NCI-H2081 treated with DMSO at 0.1 percent for 48 hours (cell line): ENCODE measurements around the gene COTL1.

Experiments
- DNase-seq: peaks from one replicate; lab custom pipeline; 2025; lab: John Stamatoyannopoulos, UW

The COTL1 gene

DNA sequence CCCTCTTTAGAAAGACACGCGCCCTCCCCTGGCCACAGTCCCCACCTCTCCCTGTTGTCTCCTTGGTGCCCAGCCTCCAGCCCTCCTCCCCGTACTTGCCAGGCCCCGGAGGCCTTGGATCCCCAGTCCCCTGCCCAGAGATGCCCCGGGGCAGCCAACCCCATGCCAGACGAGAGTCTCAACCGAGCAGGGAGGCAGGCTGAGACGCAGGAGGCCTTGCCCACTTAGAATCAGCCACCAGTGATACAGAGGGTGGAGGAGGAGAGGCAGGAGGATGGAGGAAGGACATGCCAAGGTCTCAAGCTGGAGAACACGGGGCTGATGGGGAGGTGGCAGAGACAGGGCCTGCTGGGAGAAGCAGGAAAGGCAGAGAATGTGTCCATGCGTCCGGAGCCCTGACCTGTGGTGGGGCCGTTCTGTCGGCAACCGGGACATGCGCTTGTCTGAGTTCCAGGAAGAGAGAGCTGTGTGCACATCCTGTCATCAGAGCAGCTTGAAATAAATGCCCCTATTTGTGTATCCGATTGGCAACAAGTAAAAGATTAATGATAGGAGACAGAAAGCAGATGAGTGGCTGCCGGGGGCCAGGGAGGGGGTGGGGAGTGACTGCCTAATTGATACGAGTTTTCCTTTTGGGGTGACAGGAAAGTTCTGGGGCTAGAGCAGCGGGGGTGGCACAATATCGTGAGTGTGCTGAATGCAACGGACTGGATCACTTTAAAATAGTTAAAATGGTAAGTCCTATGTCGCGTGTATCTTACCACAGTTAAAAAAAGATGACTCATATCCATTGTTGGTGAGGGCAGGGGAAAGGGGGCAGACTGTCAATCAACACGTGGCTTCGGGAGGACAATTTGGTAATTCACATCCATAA, 68.7 kb downstream of the COTL1 start:
- no peak for DNase-seq

DNA sequence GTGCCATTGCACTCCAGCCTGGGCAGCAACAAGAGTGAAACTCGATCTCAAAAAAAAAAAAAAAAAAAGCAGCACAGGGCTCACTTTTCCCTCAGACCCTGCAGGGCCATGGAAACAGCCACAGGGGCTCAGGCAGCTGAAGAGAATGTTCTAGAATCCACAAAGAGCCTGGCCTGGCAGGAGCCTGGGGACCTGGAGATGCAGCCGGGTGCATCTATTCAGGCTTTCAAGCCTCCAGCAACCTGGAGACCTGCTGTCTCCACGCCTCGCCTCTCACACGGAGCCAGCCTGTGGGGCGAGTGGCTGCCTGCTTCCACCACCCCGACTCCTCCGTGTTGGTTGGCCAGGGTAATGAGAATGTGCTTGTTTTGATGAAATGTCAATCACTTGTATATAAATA, 69.4 kb downstream of the COTL1 start:
- DNase-seq = no peak

DNA sequence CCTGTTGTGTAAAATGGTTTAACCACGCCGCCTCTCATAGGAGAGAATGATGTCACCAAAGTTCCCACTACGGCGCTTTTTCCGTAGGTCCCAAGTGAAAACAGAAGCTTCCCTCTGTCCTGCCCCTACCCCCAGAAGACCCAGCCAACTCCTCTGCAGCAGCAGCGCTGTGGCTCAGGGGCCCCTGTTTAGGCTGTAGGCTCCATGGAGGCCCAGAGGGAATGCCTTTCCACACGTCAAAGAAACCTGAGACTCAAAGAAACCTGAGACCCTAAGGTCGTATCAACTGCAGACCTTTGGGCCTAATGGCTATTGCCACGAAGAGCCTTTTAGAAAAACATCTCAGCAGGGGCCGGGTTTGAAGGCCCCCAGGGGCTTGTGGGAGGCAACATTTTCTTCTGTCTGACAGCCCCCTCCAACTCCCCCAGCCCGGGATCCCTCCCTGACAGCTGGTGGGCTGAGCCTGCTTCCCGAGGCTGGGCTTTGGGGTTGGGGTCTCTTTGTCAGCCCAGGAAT, 70.3 kb downstream of the COTL1 start:
- DNase-seq = no peak

DNA sequence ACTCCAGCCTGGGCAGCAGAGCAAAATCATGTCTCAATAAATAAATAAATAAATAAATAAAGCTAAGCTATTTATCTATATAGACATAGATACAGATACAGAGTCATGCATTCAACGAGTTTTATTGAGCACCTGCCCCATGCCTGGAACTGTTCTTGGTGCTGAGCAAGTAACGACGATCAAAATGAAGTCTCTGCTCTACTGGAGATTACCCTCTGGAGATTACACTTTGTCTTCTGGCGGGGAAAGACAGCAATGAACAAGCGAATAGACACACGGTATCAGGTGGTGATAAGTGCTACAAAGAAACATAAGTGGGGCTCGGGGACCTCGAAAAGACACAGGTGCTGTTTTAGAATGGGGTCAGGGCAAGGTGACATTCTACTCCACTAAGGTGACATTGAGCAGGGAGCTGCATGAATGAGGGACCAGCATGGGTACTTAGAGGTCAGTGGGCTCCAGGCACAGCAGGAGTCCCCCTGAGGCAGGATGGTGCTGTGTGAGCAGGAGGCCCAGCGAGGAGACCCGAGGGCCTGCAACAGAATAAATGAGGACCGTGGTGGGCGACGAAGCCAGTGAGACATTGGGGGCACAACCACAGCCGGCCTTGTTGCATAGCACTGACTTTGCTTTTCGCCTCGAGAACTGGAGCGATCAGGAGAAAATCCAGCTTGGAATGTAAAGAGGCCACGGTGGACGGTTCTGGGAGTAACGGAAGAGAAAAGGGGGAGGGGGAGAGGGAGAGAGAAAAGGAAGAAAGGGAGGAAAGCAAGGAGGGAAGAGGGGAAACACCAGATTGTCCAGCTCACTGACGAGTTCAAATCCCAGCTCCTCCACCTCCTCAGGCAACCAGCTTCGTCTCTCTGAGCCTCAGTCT, 71.0 kb downstream of the COTL1 start:
- DNase-seq = no peak

DNA sequence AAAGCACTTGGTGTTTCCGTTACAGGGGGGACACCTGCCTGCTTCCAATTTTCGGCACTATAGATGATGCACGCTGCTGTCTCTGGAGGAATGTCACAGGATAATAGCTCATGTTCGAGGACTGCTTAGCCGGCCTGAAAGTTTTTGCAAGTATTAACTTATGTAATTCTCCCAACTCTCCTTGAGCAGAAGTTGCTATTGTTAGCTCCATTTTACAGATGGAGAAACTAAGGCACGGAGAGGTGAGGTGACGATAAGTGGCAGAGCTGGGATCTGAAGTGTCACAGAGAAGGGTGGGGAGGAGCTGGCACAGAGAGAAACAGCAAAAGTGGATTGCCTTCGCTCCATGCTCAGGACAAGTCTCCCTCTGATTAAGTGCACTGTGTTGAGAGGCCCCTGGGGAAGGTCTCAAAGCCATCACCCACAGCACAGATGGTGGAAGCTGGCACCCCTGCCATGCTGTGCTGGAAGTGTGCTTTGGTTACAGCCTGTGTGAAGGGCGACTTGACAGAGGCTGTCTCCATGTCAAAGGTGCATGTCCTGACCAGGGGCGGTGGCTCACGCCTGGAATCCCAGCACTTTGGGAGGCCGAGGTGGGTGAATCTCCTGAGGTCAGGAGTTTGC, 72.7 kb downstream of the COTL1 start:
- DNase-seq = no peak

DNA sequence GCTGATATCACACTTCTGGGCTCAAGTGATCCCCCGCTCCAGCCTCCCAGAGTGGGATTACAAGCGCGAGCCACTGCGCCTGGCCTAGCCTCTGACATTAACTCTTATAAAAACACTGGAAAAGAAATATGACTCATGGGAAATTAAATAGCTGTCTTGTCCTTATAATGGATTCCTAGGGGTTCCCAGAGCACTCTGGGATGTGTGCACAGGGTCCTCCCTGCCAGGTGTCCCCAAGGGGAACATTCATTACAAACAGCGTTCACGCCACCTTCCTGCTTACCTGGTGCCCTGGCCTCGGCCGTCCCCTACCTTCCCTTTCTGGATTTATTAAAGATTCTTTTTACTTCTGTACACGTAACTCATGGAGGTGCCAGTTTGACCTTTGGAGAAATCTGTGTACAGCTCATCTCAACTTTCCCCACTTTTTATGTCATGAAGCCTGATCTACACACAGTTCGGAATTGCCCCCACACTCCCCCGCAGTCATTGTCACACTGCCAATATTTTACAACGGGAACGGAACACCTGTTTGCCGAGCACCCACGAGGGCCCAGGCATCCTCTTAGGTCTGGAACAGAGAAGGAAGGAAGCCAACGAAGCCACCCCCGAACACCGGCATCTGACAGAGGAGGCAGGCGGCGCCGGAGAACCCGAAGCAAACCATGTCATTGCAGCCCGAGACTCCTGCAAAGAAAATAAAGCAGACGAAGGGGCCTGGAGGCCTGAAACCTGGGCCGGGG, 73.7 kb downstream of the COTL1 start:
- peak; percentile 21 for DNase-seq

DNA sequence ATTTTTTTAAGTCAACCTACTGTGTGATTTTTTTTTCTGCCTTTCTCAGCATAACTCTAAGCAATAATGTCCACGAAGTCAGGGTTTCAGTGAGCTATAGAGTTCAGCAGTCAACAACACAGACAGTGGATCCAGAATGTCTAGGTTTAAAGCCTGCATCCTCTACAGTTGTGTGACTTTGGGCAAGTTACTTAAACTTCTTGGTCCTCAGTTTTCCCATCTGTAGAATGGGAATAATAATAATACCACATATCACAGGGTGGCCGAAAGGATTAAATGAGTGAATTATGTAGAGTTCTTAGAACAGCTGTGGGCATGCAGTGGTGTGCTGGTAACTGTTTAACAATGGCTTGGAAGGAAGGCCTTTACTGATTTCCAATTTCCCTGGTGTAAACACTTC, 74.6 kb downstream of the COTL1 start:
- DNase-seq = no peak

DNA sequence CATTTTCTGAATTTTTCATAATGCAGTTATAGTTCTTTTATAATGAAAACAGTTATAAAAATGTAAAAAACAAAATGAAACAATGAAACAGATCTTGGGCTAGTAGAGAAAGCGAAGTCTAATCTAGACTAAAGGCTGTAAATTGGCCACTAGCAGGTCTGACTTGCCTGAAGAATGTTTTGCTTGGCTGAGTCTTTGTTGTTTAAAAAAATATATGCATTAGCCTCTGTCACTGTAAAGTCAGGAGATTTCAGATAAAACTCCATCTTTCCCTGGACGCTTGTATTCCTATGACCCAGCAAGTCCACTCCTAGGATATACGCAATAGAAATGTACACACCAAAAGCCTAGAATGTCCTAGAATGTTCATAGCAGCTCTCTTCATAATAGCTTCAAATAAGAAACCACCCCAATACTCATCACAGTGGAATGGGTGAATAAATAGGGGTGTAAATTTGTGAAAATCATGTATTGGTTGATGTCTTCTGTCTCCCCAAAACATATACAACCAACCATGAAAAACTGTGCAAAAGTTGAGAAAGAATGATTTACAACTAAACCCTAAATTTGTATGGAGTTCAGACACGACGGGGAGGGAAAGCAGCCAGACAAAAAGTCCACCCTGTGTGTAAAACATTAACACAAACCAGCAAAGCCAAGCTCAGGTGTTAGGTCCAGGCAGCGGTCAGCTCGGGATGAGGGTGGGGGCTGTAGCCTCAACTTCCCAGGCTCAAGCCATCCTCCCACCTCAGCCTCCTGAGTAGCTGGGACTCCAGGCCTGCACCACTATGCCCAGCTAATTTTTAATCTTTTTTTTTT, 75.7 kb downstream of the COTL1 start:
- no peak for DNase-seq

DNA sequence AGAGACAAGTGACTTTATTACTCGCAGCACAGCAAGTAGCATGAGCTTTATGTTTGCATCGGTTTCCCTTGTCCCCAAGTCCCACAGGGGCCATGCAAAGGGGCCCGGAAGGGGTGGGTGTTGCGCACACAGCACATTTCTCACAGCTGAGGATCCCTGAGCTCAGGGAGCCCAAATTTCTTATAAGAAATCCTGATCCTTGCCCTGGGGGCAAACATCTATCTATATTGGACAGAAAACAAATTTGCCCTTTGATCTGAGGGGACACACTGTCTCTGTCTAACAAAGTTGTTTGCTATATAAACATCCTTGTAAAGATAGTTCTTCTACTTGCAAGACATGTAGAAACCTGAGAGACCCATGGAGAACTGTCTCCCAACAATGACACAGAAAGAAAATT, 77.7 kb downstream of the COTL1 start:
- DNase-seq = no peak

DNA sequence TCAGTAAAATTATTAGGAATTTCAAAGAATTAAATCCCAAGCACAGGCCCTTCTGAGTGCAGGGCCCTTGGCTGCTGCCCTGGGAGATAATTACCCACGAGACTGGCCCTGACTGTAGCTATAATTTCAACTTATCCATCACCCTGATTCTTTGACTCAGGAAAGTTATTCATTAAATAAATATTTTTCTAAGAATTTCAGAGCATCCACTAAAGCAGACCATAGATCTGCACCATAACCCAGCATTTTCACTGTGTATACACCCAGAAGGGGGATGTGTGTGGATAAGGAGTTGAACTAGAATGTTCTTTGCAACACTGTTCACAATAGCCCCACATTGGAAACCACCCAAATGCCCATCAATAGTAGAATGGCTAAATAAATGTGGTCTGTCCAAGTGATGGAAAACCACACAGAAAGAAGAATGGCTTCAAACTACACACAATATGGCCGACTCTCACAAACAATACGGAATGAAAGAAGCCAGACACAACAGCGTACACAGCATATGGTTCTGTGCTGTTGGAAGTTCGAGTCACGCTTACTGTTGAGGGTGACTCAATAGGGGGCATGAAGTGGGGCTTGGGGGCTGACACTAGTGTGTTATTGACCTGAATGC, 79.5 kb downstream of the COTL1 start:
- DNase-seq = no peak

DNA sequence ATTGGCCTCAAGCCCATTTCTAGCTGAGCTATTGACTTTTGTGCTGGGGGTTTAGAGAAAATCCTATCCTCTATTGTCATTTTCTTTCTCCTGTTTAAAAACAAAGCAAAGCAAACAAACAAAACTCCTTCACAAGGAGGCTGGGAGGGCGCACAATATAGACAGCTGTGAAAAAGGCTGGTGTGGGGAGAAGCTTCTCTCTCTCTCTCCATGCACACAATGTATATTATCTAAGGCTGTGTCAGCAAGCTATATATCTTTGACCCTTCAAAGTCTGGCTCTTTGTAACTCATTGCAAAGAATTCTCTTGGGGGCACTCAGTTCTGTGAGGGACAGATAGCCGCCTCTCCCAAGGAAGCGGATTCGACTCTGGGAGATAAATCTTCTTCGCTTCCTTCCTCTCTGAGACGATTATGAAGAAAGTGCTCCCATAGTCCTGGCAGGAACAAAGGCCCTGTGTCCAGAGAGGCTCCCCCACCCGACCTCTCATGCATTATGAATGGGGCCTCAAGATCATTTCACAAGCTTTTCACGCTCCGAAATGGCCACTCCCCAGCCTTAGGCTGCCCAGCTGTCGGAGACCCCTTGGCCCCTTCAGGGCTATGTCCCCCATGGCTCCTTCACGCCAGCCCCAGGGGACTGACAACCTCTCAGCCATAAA, 80.3 kb downstream of the COTL1 start:
- no peak for DNase-seq

DNA sequence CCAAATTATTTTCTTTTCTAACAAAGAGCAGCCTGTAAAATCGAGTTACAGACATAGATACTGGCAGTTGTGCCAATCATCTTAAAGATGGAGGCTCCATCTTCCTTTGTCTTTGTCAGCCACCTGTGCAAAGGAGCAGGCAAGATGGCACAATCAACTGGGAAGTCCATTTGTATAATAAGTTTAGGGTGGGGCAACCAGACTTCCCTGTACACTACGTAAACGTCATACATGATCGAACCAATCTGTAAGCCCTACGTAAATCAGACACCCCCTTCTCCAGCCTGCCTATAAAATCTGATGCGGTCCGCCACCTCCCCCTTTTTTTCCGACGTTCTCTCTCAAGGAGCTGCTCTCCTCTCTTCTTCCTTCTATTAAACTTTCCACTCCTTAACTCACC, 82.0 kb downstream of the COTL1 start:
- no peak for DNase-seq

DNA sequence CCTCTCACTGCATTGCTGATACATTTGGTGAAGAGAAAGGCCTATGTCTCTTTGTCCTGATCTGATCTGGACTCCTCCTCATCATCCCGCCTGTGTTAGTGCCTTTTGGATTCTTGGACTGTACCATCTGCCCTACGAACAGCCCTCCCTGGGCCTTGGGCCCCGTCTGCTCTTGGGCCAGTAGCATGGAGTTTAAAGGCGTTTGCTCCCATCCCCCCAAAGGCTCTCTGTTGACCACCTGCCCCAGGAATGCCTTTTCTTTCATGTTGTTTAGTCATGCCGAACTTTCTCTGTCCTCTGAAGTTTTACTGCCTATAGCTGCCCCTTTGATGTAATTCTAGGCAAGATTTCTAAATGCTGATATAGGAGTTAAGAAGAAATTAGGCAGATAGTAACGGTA, 82.5 kb downstream of the COTL1 start:
- no peak for DNase-seq

DNA sequence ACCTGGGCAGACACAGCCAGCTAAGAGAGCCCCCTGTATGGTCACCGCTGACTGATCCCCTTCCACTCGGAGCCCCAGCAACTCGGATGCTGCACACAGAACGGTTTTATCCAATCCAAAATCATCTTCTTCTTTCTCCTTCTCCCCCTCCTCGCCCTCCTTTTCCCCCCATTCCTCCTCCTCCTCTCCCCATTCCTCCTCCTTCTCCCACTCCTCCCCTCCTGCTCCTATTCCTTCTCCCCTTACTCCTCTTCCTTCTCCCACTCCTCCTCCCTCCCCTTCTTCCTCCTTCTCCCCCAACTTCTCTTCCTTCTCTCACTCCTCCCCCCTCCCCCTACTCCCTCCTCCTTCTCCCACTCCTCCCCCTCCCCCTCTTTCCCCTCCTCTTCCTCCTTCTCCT, 83.1 kb downstream of the COTL1 start:
- no peak for DNase-seq

DNA sequence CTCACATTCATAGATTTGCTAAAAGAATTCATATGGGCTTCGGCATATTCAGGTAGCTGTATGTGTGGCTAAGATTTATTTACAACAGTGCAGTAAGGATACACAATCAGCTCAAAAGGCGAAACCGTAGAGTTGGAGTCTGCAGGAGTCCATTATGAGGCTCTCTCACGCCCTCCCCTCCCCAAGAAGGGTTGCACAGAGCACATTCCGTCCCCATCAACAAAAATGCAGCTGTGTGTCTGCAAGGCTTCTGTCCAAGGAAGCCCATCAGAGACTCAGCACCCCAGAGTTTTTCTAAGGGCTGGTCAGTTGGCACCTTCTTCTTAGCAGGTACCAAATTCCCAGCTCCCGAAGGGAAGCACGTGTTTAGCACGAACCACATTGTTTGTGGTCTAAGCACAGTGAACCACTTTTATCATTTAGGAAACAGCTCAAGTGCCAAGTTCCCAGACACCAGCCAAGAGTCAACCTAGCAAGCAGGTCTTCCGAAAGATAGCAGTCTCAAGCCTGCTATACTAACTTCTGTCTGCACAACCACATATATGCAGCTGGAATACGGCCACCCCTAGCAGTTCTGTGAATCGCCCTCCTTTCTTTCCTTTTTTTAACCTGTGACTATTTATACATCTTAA, 84.9 kb downstream of the COTL1 start:
- no peak for DNase-seq

DNA sequence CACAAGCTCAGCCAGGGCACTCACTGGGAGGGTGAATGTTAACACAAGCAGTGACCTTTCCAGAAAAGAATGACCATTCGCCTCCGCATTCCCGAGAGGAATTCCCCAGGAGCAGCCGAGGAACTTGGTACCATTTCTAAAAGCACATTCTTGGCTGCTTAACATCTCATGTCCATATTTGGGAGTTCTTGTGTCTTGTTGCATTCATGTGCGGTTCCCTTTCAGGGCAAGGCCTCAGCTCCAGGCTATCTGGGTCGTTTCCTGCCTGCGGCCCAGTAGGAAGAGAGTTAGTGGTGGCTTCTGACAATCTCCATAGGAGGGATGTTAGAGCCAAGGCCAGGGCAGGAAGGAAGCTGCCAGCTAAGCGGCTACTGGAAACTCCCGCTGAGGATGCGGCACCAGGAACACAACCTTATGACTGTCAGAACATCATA, 85.6 kb downstream of the COTL1 start:
- DNase-seq = no peak

DNA sequence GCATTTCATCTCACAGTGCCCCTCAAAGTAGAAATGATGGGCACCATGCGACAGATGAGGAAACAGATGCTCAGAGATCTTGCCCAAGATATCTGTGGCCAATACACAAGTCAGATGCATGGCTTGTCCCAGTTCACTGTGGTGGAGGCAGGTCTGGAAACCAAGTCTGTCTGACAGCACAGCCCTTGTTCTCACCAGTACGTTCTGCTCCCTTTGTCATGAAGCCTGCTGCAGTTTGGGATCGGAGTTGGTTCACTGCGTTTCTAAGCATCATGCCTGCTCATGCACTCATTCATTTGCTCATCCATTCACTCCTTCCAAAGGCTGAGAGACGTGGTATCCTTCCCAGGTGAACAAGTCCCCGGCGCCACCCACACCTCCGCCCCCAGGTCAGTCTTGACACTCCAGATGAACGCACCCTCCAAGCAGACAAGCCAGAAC, 86.2 kb downstream of the COTL1 start:
- no peak for DNase-seq

DNA sequence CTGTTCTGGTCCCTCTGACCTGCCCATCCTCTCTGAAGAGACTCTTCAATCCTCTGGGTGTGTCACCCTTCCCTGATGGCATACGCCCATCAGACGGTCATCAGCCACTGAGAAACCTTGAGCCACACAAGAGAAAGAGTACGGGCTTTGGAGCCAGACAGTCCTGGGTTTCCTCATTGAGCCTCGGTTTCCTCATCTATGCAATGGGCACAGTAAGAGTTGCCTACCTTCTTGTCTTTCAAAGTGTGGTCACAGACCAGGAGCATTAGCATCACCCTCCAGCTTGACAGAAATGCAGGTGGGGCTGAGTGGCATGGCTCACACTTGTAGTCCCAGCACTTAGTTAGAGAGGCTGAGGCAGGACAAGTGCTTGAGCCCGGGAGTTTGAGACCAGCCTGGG, 87.3 kb downstream of the COTL1 start:
- no peak for DNase-seq

DNA sequence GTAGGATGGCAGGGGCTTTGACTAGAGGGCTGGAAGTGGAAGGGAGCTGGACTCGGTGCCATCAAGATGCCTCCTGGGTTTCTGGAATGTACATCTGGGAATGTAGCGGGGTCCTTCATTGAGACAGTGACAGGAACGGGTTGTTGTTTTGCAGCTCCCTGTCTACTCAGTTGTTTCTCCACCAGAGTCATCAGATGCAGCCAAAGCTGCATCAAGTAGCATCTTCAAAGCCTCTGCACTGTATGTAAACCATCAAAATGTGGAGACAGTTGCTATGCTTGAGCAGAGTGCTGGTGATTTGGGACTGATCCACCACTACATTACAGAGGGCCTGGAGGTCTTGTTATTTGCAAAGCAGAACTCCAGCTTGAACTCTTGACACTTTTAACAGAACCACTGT, 88.3 kb downstream of the COTL1 start:
- DNase-seq = no peak
